ENCODE results near the gene ATG5. TPM values are rescaled to one million over a fixed set of nuclear protein-coding genes. Genes with fewer than 3 reads are reported as not detected.

ATG5 gene
- total RNA-seq, 2 experiments from 2014 or later, result 18.8 to 31.1 TPM

GRCh38 chr6:106188104-106188794 is 137.3 kb downstream of the ATG5 start:
- BruUV-seq (replicated peaks), result no TSS peak
- intact Hi-C loops (cut with micrococcal nuclease; ENCODE audit: unreplicated experiment), result no loop called here
- H3K9me3 ChIP-seq (ENCODE audit: low read length), result no peaks in the 10 kb centered on the region
- H3K4me2 ChIP-seq (ENCODE audit: low read length), result no peak overlapping the region
- no peak overlapping the region for H3K4me3 ChIP-seq (ENCODE audit: low read depth, low read length, poor library complexity, severe bottlenecking)
- peaks cover 11% of the 10 kb centered on the region for H3K36me3 ChIP-seq (ENCODE audit: insufficient read depth, low read length)
- H3K4me1 ChIP-seq (ENCODE audit: insufficient read depth, low read length, poor library complexity, severe bottlenecking), result peaks cover 15% of the 10 kb centered on the region
- DNase-seq (ENCODE audit: low spot score), result no peak
- no peaks in the 10 kb centered on the region for H4K20me1 ChIP-seq (ENCODE audit: insufficient read depth, low read length)
- H3K27ac ChIP-seq (ENCODE audit: low read depth, low read length, poor library complexity, severe bottlenecking), result no peak overlapping the region
- ChIA-PET POLR2A (interaction anchor here (0.8 to 1.6 kb wide), 7 partner anchors 10 to 138 kb away, joined by 3 to 7 read pairs (median 3); partner anchors contain the start of gene ATG5), CTCF (ENCODE audit: unreplicated experiment) (no interaction called here)
- no peak for TF ChIP-seq EZH2phosphoT487 (IDR thresholded peaks at IDR 0.05; ENCODE audit: borderline replicate concordance, low read depth, low read length)
- no peak for TF ChIP-seq CTCF (conservative IDR thresholded peaks at IDR 0.05; ENCODE audit: low read length)
- no peak overlapping the region for H2AFZ ChIP-seq (ENCODE audit: low read length)
- H3K79me2 ChIP-seq (ENCODE audit: insufficient read depth, low read depth, low read length), result no peaks in the 10 kb centered on the region
- H3K9me2 ChIP-seq (ENCODE audit: insufficient read depth, low read length), result peaks cover 3% of the 10 kb centered on the region; the same call in 1 of the 2 replicates

GRCh38 chr6:106187424-106187982 is 138.1 kb downstream of the ATG5 start:
- Histone ChIP-seq H4K20me1 (ENCODE audit: insufficient read depth, low read length) (no peaks in the 10 kb centered on the region), H2AFZ (ENCODE audit: low read length) (no peak overlapping the region), H3K4me2 (ENCODE audit: low read length) (0 out of 2 replicates have a peak overlapping the region, but pooled peaks have one; percentile 7), H3K36me3 (ENCODE audit: insufficient read depth, low read length) (peaks cover 11% of the 10 kb centered on the region), H3K27ac (ENCODE audit: low read depth, low read length, poor library complexity, severe bottlenecking) (no peak overlapping the region), H3K9me3 (ENCODE audit: low read length) (no peaks in the 10 kb centered on the region), H3K4me1 (ENCODE audit: insufficient read depth, low read length, poor library complexity, severe bottlenecking) (peaks cover 15% of the 10 kb centered on the region), H3K9me2 (ENCODE audit: insufficient read depth, low read length) (peaks cover 3% of the 10 kb centered on the region; the same call in 1 of the 2 replicates), H3K79me2 (ENCODE audit: insufficient read depth, low read depth, low read length) (no peaks in the 10 kb centered on the region), H3K4me3 (ENCODE audit: low read depth, low read length, poor library complexity, severe bottlenecking) (no peak overlapping the region)
- ChIA-PET CTCF (ENCODE audit: unreplicated experiment) (no interaction called here), POLR2A (interaction anchor here (0.8 to 1.4 kb wide), 5 partner anchors 9 to 138 kb away, joined by 3 to 7 read pairs (median 4); partner anchors contain the start of gene ATG5)
- TF ChIP-seq CTCF (conservative IDR thresholded peaks at IDR 0.05; ENCODE audit: low read length) (no peak), EZH2phosphoT487 (IDR thresholded peaks at IDR 0.05; ENCODE audit: borderline replicate concordance, low read depth, low read length) (no peak)
- intact Hi-C loops (cut with micrococcal nuclease; ENCODE audit: unreplicated experiment), result no loop called here
- BruUV-seq (replicated peaks), result no TSS peak
- peak; percentile 15 for DNase-seq (ENCODE audit: low spot score)

- no peak for DNase-seq (ENCODE audit: low spot score)
- H3K36me3 ChIP-seq (ENCODE audit: insufficient read depth, low read length), result peaks cover 11% of the 10 kb centered on the region
- no peak overlapping the region for H3K4me2 ChIP-seq (ENCODE audit: low read length)
- ChIA-PET CTCF (ENCODE audit: unreplicated experiment) (no interaction called here), POLR2A (interaction anchor here (1.2 to 1.3 kb wide), 2 partner anchors 10 to 40 kb away, joined by 3 to 6 read pairs; no protein-coding TSS in a partner anchor)
- no peak overlapping the region for H3K27ac ChIP-seq (ENCODE audit: low read depth, low read length, poor library complexity, severe bottlenecking)
- no peaks in the 10 kb centered on the region for H4K20me1 ChIP-seq (ENCODE audit: insufficient read depth, low read length)
- peaks cover 3% of the 10 kb centered on the region; the same call in 1 of the 2 replicates for H3K9me2 ChIP-seq (ENCODE audit: insufficient read depth, low read length)
- intact Hi-C loops (cut with micrococcal nuclease; ENCODE audit: unreplicated experiment), result no loop called here
- no TSS peak for BruUV-seq (replicated peaks)
- no peak overlapping the region for H2AFZ ChIP-seq (ENCODE audit: low read length)
- peaks cover 15% of the 10 kb centered on the region for H3K4me1 ChIP-seq (ENCODE audit: insufficient read depth, low read length, poor library complexity, severe bottlenecking)
- H3K9me3 ChIP-seq (ENCODE audit: low read length), result no peaks in the 10 kb centered on the region
- H3K4me3 ChIP-seq (ENCODE audit: low read depth, low read length, poor library complexity, severe bottlenecking), result no peak overlapping the region
- no peaks in the 10 kb centered on the region for H3K79me2 ChIP-seq (ENCODE audit: insufficient read depth, low read depth, low read length)
- no peak for TF ChIP-seq CTCF (conservative IDR thresholded peaks at IDR 0.05; ENCODE audit: low read length)
- TF ChIP-seq EZH2phosphoT487 (IDR thresholded peaks at IDR 0.05; ENCODE audit: borderline replicate concordance, low read depth, low read length), result no peak
Observed at GRCh38 chr6:106186714-106187113, 138.8 kb downstream of the ATG5 start.
